Mesendoderm (in vitro differentiated cells): Measurements from ENCODE around the gene MDGA2.
A peak's percentile ranks its signal among the peaks of the same experiment; 100 is the strongest.
"Not testable (repeated sequence)": the region's sequence is repeated elsewhere in the genome, so short reads cannot be mapped to it uniquely, and the experiment has no call there.

Experiments
- DNase-seq: peaks from one replicate; pipeline ENCODE4 v3.0.0; 2013
- H2AK5ac ChIP-seq: 2 replicates; pipeline ENCODE4 v1.6.1; 2013; ENCODE audit warnings: low read length, inconsistent platforms
- H2BK120ac ChIP-seq: 2 replicates; pipeline ENCODE4 v1.6.1; 2013; ENCODE audit warnings: low read depth, mild to moderate bottlenecking, low read length, moderate library complexity, mixed read lengths
- H2BK15ac ChIP-seq: replicated peaks from 2 replicates; pipeline ENCODE4 v1.6.1; 2013; ENCODE audit warnings: low read depth, mild to moderate bottlenecking, moderate library complexity
- H2BK5ac ChIP-seq: 2 replicates; pipeline ENCODE4 v1.6.1; 2013; ENCODE audit warnings: low read length, inconsistent platforms
- H3K18ac ChIP-seq: 2 replicates; pipeline ENCODE4 v1.6.1; 2013; ENCODE audit warnings: mild to moderate bottlenecking, low read length, mixed read lengths
- H3K23ac ChIP-seq: one replicate; pipeline ENCODE4 v1.6.1; 2013; ENCODE audit warnings: low read length
- H3K27ac ChIP-seq: 2 replicates; pipeline ENCODE4 v1.5.1; 2013; ENCODE audit warnings: low read depth, mild to moderate bottlenecking, inconsistent platforms, low read length, moderate library complexity
- H3K27me3 ChIP-seq: 2 replicates; pipeline ENCODE4 v1.6.1; 2013; ENCODE audit warnings: low read length, control low read depth, mild to moderate bottlenecking, inconsistent platforms; ENCODE audit not compliant: insufficient read depth, poor library complexity
- H3K36me3 ChIP-seq: 2 replicates; pipeline ENCODE4 v1.6.1; 2013; ENCODE audit warnings: low read length, inconsistent platforms; ENCODE audit not compliant: control insufficient read depth, insufficient read depth
- H3K4ac ChIP-seq: one replicate; pipeline ENCODE4 v1.6.1; 2013; ENCODE audit warnings: low read depth, mild to moderate bottlenecking, low read length, moderate library complexity
- H3K4me1 ChIP-seq: 2 replicates; pipeline ENCODE4 v1.6.1; 2013; ENCODE audit warnings: low read depth, low read length, inconsistent platforms; ENCODE audit not compliant: control insufficient read depth
- H3K4me2 ChIP-seq: 2 replicates; pipeline ENCODE4 v1.6.1; 2013; ENCODE audit warnings: low read length
- H3K4me3 ChIP-seq: 2 replicates; pipeline ENCODE4 v1.5.1; 2013; ENCODE audit warnings: mild to moderate bottlenecking, low read length
- H3K56ac ChIP-seq: one replicate; pipeline ENCODE4 v1.6.1; 2013; ENCODE audit warnings: low read length
- H3K79me1 ChIP-seq: 2 replicates; pipeline ENCODE4 v1.6.1; 2013; ENCODE audit warnings: low read length, inconsistent platforms
- H3K79me2 ChIP-seq: 2 replicates; pipeline ENCODE4 v1.6.1; 2013; ENCODE audit warnings: mild to moderate bottlenecking, low read length; ENCODE audit not compliant: control insufficient read depth, insufficient read depth
- H3K9ac ChIP-seq: 2 replicates; pipeline ENCODE4 v1.6.1; 2013; ENCODE audit warnings: low read length, inconsistent platforms
- H4K5ac ChIP-seq: one replicate; pipeline ENCODE4 v1.6.1; 2013; ENCODE audit warnings: low read length
- H4K8ac ChIP-seq: one replicate; pipeline ENCODE4 v1.6.1; 2013; ENCODE audit warnings: low read depth, mild to moderate bottlenecking, control low read depth, low read length, moderate library complexity
- WGBS: extraction: QIAGEN DNeasy Blood & Tissue Kit; methylation state at CpG from one replicate; pipeline ENCODE4 v1.1.7; 2013; ENCODE audit warnings: low lambda C conversion rate, missing lambda C conversion rate; ENCODE audit not compliant: insufficient coverage; ENCODE audit errors: extremely low coverage; 5-methylcytosine and 5-hydroxymethylcytosine counted together

The MDGA2 gene

DNA sequence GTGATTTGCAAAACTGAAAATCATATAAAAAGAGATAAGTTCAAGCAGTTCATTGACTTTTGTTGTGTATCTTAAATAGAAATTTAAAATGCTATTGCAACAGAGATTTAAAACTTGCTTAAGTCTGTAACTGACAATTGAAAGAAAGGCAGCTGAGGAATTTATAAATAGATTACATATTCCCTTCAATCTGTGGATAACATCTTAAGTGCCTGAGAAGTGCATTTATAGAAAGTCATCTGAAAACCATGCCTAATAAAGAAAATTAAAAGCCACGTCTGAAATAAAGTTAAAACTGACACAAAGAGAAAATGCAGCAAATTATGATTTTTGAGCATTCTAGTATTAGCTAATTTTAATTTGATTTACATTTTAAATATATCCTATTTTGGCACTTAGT, 479.8 kb downstream of the MDGA2 start:
- no peaks in the 10 kb centered on the region for H3K79me2 ChIP-seq
- H3K79me1 ChIP-seq: no peaks in the 10 kb centered on the region
- WGBS: no CpG with 5 or more reads among the region's 1 CpG

GRCh38 chr14:47194055-47194454, 481.4 kb downstream of the MDGA2 start:
- no peak overlapping the region for H3K27ac ChIP-seq
- H2BK120ac ChIP-seq: no peak overlapping the region
- WGBS: no CpG with 5 or more reads among the region's 1 CpG
- no peak overlapping the region for H2AK5ac ChIP-seq
- H3K4me2 ChIP-seq: no peak overlapping the region
- H3K4me3 ChIP-seq: no peak overlapping the region
- no peak overlapping the region for H3K18ac ChIP-seq
- H3K56ac ChIP-seq: no peak overlapping the region
- no peak overlapping the region for H2BK5ac ChIP-seq
- H3K9ac ChIP-seq: no peak overlapping the region
- no peak overlapping the region for H4K8ac ChIP-seq
- no peaks in the 10 kb centered on the region for H3K79me1 ChIP-seq
- no peak overlapping the region for H3K23ac ChIP-seq
- H4K5ac ChIP-seq: no peak overlapping the region
- H2BK15ac ChIP-seq: no peak overlapping the region
- no peaks in the 10 kb centered on the region for H3K36me3 ChIP-seq
- H3K27me3 ChIP-seq: no peaks in the 10 kb centered on the region
- no peak for DNase-seq
- H3K4me1 ChIP-seq: no peaks in the 10 kb centered on the region
- H3K79me2 ChIP-seq: no peaks in the 10 kb centered on the region
- no peak overlapping the region for H3K4ac ChIP-seq

More for the DNA sequence above, 479.8 kb downstream of the MDGA2 start:
- no peak overlapping the region for H3K4ac ChIP-seq
- H2BK5ac ChIP-seq: no peak overlapping the region
- H3K27ac ChIP-seq: no peak overlapping the region
- no peak overlapping the region for H4K8ac ChIP-seq
- no peak overlapping the region for H2BK120ac ChIP-seq
- H3K4me3 ChIP-seq: no peak overlapping the region
- no peak overlapping the region for H4K5ac ChIP-seq
- no peaks in the 10 kb centered on the region for H3K36me3 ChIP-seq
- H2BK15ac ChIP-seq: no peak overlapping the region
- H3K9ac ChIP-seq: no peak overlapping the region
- H2AK5ac ChIP-seq: no peak overlapping the region
- no peak overlapping the region for H3K23ac ChIP-seq
- no peaks in the 10 kb centered on the region for H3K4me1 ChIP-seq
- H3K56ac ChIP-seq: no peak overlapping the region
- no peak overlapping the region for H3K18ac ChIP-seq
- no peak overlapping the region for H3K4me2 ChIP-seq
- DNase-seq: no peak
- H3K27me3 ChIP-seq: no peaks in the 10 kb centered on the region

GRCh38 chr14:47192203-47192602, 483.2 kb downstream of the MDGA2 start:
- H3K9ac ChIP-seq, H4K8ac ChIP-seq, H3K4me1 ChIP-seq, H3K4me2 ChIP-seq, H2AK5ac ChIP-seq, H3K18ac ChIP-seq, H3K27ac ChIP-seq, H3K4ac ChIP-seq, H2BK120ac ChIP-seq, H2BK5ac ChIP-seq, H3K36me3 ChIP-seq, H4K5ac ChIP-seq, H3K56ac ChIP-seq, DNase-seq, H3K27me3 ChIP-seq, H3K79me2 ChIP-seq, H3K23ac ChIP-seq, H3K79me1 ChIP-seq, H2BK15ac ChIP-seq, H3K4me3 ChIP-seq: not testable (repeated sequence)
- no CpG with 5 or more reads among the region's 7 CpGs for WGBS

GRCh38 chr14:47191700-47192099, 483.7 kb downstream of the MDGA2 start:
- Histone ChIP-seq H3K27me3 (no peaks in the 10 kb centered on the region), H3K18ac (no peak overlapping the region), H2BK120ac (no peak overlapping the region)

DNA sequence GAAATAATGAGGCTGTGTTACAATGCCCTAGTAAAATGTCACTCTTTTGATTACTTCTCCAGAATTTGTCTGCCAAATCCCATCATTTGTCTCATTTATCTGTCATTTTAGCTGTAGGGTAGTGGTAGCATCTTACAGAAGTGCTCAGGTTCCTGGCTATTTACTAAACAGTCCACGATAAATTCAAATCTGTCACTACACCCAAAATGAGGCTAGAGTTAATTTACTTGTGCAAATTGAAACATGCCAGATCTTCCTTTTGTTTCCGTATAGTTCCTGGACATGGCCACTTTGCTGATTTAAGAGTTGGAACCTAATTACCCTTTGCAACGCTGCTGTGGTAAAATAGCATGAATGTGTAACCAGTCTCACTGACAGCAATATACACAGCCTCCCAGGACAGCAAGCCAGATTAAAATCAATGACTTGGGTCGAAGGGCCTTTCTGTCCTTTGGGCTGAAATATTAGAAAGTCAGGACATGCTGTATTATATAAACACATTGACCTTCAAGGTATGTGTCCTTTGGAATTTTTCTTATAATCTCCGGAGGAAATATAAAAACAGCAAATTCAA, 485.4 kb downstream of the MDGA2 start:
- WGBS: no CpG with 5 or more reads among the region's 5 CpGs
- H2BK5ac ChIP-seq: no peak overlapping the region

More at GRCh38 chr14:47191700-47192099, 483.7 kb downstream of the MDGA2 start:
- no peak overlapping the region for H3K56ac ChIP-seq
- WGBS: no CpG with 5 or more reads among the region's 2 CpGs
- H3K4me3 ChIP-seq: no peak overlapping the region
- no peak overlapping the region for H3K4ac ChIP-seq
- DNase-seq: no peak
- no peaks in the 10 kb centered on the region for H3K79me1 ChIP-seq
- no peak overlapping the region for H2BK15ac ChIP-seq
- H3K27ac ChIP-seq: no peak overlapping the region
- H4K5ac ChIP-seq: no peak overlapping the region
- no peak overlapping the region for H4K8ac ChIP-seq
- no peak overlapping the region for H3K23ac ChIP-seq
- H3K4me2 ChIP-seq: no peak overlapping the region
- no peaks in the 10 kb centered on the region for H3K79me2 ChIP-seq
- H3K9ac ChIP-seq: no peak overlapping the region
- H3K36me3 ChIP-seq: no peaks in the 10 kb centered on the region
- no peaks in the 10 kb centered on the region for H3K4me1 ChIP-seq
- H2AK5ac ChIP-seq: no peak overlapping the region
- no peak overlapping the region for H2BK5ac ChIP-seq

GRCh38 chr14:47186486-47186885, 488.9 kb downstream of the MDGA2 start:
- Histone ChIP-seq H3K79me2 (no peaks in the 10 kb centered on the region), H3K18ac (no peak overlapping the region), H4K8ac (no peak overlapping the region), H3K4ac (no peak overlapping the region), H3K79me1 (no peaks in the 10 kb centered on the region), H3K9ac (no peak overlapping the region), H3K36me3 (no peaks in the 10 kb centered on the region), H3K23ac (no peak overlapping the region), H3K27me3 (no peaks in the 10 kb centered on the region), H2BK15ac (no peak overlapping the region), H3K4me1 (no peaks in the 10 kb centered on the region), H2BK5ac (no peak overlapping the region), H3K27ac (no peak overlapping the region), H2BK120ac (no peak overlapping the region), H4K5ac (no peak overlapping the region), H2AK5ac (no peak overlapping the region), H3K4me3 (no peak overlapping the region), H3K4me2 (no peak overlapping the region), H3K56ac (no peak overlapping the region)
- DNase-seq: peak; percentile 13
- WGBS: no CpG with 5 or more reads among the region's 2 CpGs

More for the DNA sequence above, 485.4 kb downstream of the MDGA2 start:
- DNase-seq: no peak
- Histone ChIP-seq H4K5ac (no peak overlapping the region), H4K8ac (no peak overlapping the region), H3K79me2 (no peaks in the 10 kb centered on the region), H3K27ac (no peak overlapping the region), H3K4me3 (no peak overlapping the region), H3K4me2 (no peak overlapping the region), H3K23ac (no peak overlapping the region), H2AK5ac (no peak overlapping the region), H3K4me1 (no peaks in the 10 kb centered on the region), H3K9ac (no peak overlapping the region), H2BK15ac (no peak overlapping the region), H2BK120ac (no peak overlapping the region), H3K36me3 (no peaks in the 10 kb centered on the region), H3K27me3 (no peaks in the 10 kb centered on the region), H3K4ac (no peak overlapping the region), H3K79me1 (no peaks in the 10 kb centered on the region), H3K56ac (no peak overlapping the region), H3K18ac (no peak overlapping the region)
